Breast epithelium (tissue), 4 donors: ENCODE measurements around the gene HOXA11. TPM values are rescaled to one million over a fixed set of nuclear protein-coding genes. Genes with fewer than 3 reads are reported as not detected.

Experiments used
- DNase-seq, 2 donors: peaks; one replicate each; pipeline ENCODE4 v3.0.0-alpha.2; 2019; ENCODE audit warnings: low spot score in 2 of 2
- H3K27ac ChIP-seq, 2 donors: fragments of 200-600 bp; sonication (generic) in 1 of 2; one replicate each; pipeline ENCODE4 v1.5.1; 2016 to 2019; ENCODE audit warnings: mild to moderate bottlenecking in 1 of 2
- H3K27me3 ChIP-seq, 2 donors: fragments of 200-600 bp; sonication (generic) in 1 of 2; one replicate each; pipeline versions ENCODE4 v1.5.1 to v1.6.0; 2017 to 2019; ENCODE audit warnings: control low read depth in 1 of 2, mild to moderate bottlenecking in 1 of 2
- H3K36me3 ChIP-seq: fragments of 200-600 bp; one replicate; pipeline ENCODE4 v1.5.1; 2019
- H3K4me1 ChIP-seq, 2 donors: fragments of 200-600 bp; sonication (generic); one replicate each; pipeline ENCODE4 v1.5.1; 2016 to 2019; ENCODE audit warnings: control low read depth in 1 of 2
- H3K4me3 ChIP-seq, 3 donors: fragments of 200-600 bp; sonication (generic); 1 replicate in 2 of 3; 2 replicates in 1 of 3; pipeline ENCODE4 v1.5.1; 2016 to 2019; ENCODE audit warnings: mild to moderate bottlenecking in 3 of 3, moderate library complexity in 2 of 3
- H3K9me3 ChIP-seq, 2 donors: fragments of 200-600 bp; sonication (generic) in 1 of 2; one replicate each; pipeline ENCODE4 v1.5.1; 2016 to 2019; ENCODE audit warnings: control low read depth in 1 of 2
- CTCF ChIP-seq, 3 donors: fragments of 450-650 bp; IDR thresholded peaks; one replicate each; pipeline ENCODE4 v1.5.1; 2016 to 2017; ENCODE audit warnings: antibody characterized with exemption in 3 of 3, mild to moderate bottlenecking in 3 of 3, moderate library complexity in 3 of 3
- POLR2A ChIP-seq: fragments of 450-650 bp; IDR thresholded peaks from one replicate; pipeline ENCODE4 v1.6.1; 2016; ENCODE audit warnings: antibody characterized with exemption, mild to moderate bottlenecking, moderate library complexity
- POLR2AphosphoS5 ChIP-seq, 3 donors: sonication (generic); formaldehyde crosslinking; IDR thresholded peaks; one replicate each; pipeline ENCODE4 v1.6.1; 2017; ENCODE audit warnings: antibody characterized with exemption in 3 of 3
- intact Hi-C: fragments of 100-400 bp; cut with DNase I; formaldehyde crosslinking; loops from one replicate; pipeline ENCODE4 v1.15.1; 2023; ENCODE audit warnings: low total_unique reads
- total RNA-seq, 3 donors: library from RNA; depleted of rRNA; stranded (reverse); fragments of >200 nt; gene quantifications; one replicate each; pipeline ENCODE4 v1.1.0, GENCODE V29; 2016

Gene HOXA11
- total RNA-seq, 3 donors from 2014 or later = 1.9 TPM; not detected in 2

GRCh38 chr7:27178366-27178765 lies 6.7 kb downstream of the HOXA11 start:
- Histone ChIP-seq H3K36me3 (no peaks in the 10 kb centered on the region), H3K27ac (no peak overlapping the region), H3K4me1 (no peaks in the 10 kb centered on the region), H3K9me3 (no peaks in the 10 kb centered on the region), H3K4me3 (no peak overlapping the region), H3K27me3 (peaks cover 11 to 88% of the 10 kb centered on the region in 2 donors)
- TF ChIP-seq CTCF (IDR thresholded peaks at IDR 0.05) = no peak
- TF ChIP-seq POLR2A = no peak
- DNase-seq = no peak
- intact Hi-C loops = loop anchor here (10.0 kb wide), 1 partner anchor 1324 kb away; no protein-coding TSS in a partner anchor

GRCh38 chr7:27177795-27178320 lies 7.2 kb downstream of the HOXA11 start:
- Histone ChIP-seq H3K36me3 (no peaks in the 10 kb centered on the region), H3K27ac (no peak overlapping the region), H3K27me3 (peaks cover 8 to 85% of the 10 kb centered on the region in 2 donors), H3K4me1 (no peaks in the 10 kb centered on the region), H3K9me3 (no peaks in the 10 kb centered on the region), H3K4me3 (peak overlapping the region in 1 of 3 donors; percentile 15)
- DNase-seq = no peak
- intact Hi-C loops = loop anchor here (10.0 kb wide), 1 partner anchor 1323 kb away; no protein-coding TSS in a partner anchor
- TF ChIP-seq POLR2AphosphoS5 (IDR thresholded peaks at IDR 0.05) (no peak), CTCF (IDR thresholded peaks at IDR 0.05) (no peak), POLR2A (no peak)

GRCh38 chr7:27176962-27177794 lies 7.9 kb downstream of the HOXA11 start:
- Histone ChIP-seq H3K4me1 (no peaks in the 10 kb centered on the region), H3K4me3 (peak overlapping the region in 1 of 3 donors; percentile 15), H3K27me3 (peaks cover 8 to 78% of the 10 kb centered on the region in 2 donors), H3K36me3 (no peaks in the 10 kb centered on the region), H3K9me3 (no peaks in the 10 kb centered on the region), H3K27ac (no peak overlapping the region)
- DNase-seq = no peak
- intact Hi-C loops = loop anchor here (10.0 kb wide), 1 partner anchor 1322 kb away; no protein-coding TSS in a partner anchor
- TF ChIP-seq CTCF (IDR thresholded peaks at IDR 0.05) = no peak
- no peak for TF ChIP-seq POLR2AphosphoS5 (IDR thresholded peaks at IDR 0.05)
- TF ChIP-seq POLR2A = no peak

- peaks cover 3 to 71% of the 10 kb centered on the region in 2 donors for H3K27me3 ChIP-seq
- no peak overlapping the region for H3K27ac ChIP-seq
Observed at GRCh38 chr7:27176524-27176845, 8.5 kb downstream of the HOXA11 start.

More at GRCh38 chr7:27176524-27176845, 8.5 kb downstream of the HOXA11 start:
- no peaks in the 10 kb centered on the region for H3K36me3 ChIP-seq
- TF ChIP-seq POLR2A (no peak), POLR2AphosphoS5 (IDR thresholded peaks at IDR 0.05) (no peak), CTCF (IDR thresholded peaks at IDR 0.05) (no peak)
- peak overlapping the region in 1 of 3 donors; percentile 19 for H3K4me3 ChIP-seq
- intact Hi-C loops = loop anchor here (10.0 kb wide), 1 partner anchor 1322 kb away; no protein-coding TSS in a partner anchor
- H3K4me1 ChIP-seq = no peaks in the 10 kb centered on the region
- no peak for DNase-seq
- H3K9me3 ChIP-seq = no peaks in the 10 kb centered on the region
